ENCODE data around the gene NTSR1. TPM values are rescaled to one million over a fixed set of nuclear protein-coding genes. Genes with fewer than 3 reads are reported as not detected.

The NTSR1 gene
- total and polyA plus RNA-seq, 2 of the 8 experiments (the other 6 are each of a cell fraction or from before 2014, with no cell fraction given), result 0.53 to 0.89 TPM

DNA sequence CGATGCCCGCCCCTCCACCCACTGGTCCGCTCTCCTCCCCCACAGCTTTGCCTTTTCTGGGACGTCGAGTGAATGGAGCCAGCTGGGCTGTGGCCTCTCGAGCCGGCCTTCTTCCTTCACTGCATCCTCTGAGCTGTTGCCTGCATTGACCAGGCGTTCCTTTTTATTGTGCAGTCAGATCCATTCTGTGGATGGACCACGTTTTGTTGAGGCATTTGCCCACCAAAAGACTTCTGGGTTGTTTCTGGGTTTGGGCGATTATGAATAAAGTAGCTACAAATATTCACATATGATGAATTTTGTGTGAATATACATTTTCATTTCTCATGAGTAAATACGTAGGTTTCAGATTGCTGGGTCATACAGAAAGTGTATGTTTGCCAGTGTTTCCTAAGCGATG, 9.9 kb downstream of the NTSR1 start (continued):
- TF ChIP-seq SUZ12 (IDR thresholded peaks at IDR 0.05; ENCODE audit: low read length) (no peak), CHD2 (IDR thresholded peaks at IDR 0.05; ENCODE audit: low read length) (no peak), EP300 (IDR thresholded peaks at IDR 0.05; ENCODE audit: borderline replicate concordance in 1 of 2, low read depth in 2 of 2, low read length in 2 of 2) (no peak), SP2 (IDR thresholded peaks at IDR 0.05; ENCODE audit: low read length) (no peak), CBX5 (IDR thresholded peaks at IDR 0.05; ENCODE audit: low read depth, low read length) (no peak), TCF12 (IDR thresholded peaks at IDR 0.05; ENCODE audit: low read depth, low read length) (no peak)
- TF ChIP-seq, protein P1, sequence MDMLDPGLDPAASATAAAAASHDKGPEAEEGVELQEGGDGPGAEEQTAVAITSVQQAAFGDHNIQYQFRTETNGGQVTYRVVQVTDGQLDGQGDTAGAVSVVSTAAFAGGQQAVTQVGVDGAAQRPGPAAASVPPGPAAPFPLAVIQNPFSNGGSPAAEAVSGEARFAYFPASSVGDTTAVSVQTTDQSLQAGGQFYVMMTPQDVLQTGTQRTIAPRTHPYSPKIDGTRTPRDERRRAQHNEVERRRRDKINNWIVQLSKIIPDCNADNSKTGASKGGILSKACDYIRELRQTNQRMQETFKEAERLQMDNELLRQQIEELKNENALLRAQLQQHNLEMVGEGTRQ (IDR thresholded peaks at IDR 0.05; ENCODE audit: low read length), result no peak
